NCI-H2196 treated with DMSO at 0.1 percent for 48 hours (cell line): Measurements from ENCODE around the gene TRIM60.
"Not testable (repeated sequence)": the region's sequence is repeated elsewhere in the genome, so short reads cannot be mapped to it uniquely, and the experiment has no call there.

Experiments
- DNase-seq: peaks from one replicate; lab custom pipeline; 2025; ENCODE audit not compliant: unreplicated experiment; lab: John Stamatoyannopoulos, UW

TRIM60 gene

DNA sequence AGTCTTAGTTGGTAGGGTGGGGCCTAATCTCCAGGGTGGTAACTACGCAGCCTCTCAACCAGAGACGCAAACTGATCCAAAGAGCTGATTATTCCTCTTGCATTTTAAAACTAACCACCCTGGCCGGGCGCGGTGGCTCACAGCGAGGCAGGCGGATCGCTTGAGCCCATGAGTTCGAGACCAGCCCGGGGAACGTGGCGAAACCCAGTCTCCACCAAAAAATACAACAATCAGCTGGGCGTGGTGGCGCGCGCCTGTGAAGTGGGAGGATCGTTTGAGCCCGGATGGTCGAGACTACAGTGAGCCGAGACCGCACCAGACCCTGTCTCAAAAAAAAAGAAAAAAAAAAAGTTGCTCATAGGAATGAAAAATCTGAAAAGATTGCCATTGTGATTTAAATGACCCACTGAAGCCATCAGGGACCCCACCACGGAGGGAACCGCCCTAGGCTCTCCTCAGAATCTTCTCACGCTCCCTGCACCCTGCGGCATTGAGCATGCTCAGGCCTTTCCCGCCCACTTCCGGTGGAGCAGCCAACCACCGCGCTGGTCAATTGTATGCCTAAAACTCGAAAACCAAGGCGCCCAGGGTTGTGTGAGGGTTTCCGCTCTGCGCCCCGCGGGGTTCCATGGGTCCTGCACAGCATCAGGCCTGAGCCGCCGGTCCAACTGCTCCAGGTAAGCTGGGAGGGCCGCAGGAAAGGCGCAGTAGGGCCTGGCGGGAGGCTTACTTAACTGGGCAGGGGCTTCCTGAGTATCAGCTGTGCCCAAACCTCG is at the start of gene TRIM60:
TRIM60 (plus strand) TSS at position 564 of the 776 bp plus-strand sequence. CDS start 8,074 bp downstream, outside the sequence.
- no peak for DNase-seq

DNA sequence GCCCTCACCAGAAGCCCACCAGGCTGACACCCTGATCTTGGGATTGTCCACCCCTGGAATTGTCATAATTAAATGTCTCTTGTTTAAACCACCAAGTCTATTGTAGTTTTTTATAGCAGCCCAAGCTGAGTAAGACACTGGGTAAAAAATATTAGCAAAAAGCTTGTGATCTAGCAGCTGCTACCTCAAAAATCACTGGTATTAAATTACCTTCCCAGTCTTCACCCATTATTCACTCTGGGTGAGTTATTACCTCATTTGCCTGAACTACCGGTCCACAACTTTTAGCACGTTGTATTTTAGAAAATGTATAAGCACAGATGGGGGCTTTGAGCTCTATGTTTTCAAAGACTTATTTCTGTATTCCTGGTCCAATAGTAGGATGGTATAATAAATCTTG is 42.3 kb upstream of the TRIM60 start:
- no peak for DNase-seq

DNA sequence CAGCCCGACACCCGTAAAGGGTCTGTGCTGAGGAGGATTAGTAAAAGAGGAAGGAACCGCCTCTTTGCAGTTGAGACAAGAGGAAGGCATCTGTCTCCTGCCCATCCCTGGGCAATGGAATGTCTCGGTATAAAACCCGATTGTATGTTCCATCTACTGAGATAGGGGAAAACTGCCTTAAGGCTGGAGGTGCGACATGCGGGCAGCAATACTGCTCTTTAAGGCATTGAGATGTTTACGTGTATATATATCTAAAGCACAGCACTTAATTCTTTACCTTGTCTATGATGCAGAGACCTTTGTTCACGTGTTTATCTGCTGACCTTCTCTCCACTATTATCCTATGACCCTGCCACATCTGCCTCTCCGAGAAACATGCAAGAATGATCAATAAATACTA is 41.0 kb upstream of the TRIM60 start:
- not testable (repeated sequence) for DNase-seq

DNA sequence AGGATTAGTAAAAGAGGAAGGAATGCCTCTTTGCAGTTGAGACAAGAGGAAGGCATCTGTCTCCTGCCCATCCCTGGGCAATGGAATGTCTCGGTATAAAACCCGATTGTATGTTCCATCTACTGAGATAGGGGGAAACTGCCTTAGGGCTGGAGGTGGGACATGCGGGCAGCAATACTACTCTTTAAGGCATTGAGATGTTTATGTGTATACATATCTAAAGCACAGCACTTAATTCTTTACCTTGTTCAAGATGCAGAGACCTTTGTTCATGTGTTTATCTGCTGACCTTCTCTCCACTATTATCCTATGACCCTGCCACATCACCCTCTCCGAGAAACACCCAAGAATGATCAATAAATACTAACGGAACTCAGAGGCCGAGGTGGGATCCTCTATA is 35.7 kb upstream of the TRIM60 start:
- DNase-seq, result not testable (repeated sequence)

DNA sequence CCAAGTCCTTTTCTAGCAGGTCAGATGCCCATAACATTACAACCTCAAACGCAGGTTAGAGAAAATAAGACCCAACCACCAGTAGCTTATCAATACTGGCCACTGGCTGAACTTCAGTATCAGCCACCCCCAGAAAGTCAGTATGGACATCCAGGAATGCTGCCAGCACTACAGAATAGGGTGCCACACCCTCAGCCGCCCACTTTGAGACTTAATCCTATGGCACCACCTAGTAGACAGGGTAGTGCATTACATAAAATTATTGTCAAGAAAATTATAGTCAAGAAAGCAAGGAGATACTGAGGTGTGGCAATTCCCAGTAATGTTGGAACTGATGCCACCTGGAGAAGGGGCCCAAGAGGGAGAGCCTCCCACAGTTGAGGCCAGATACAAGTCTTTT is 34.5 kb upstream of the TRIM60 start:
- DNase-seq, result no peak

DNA sequence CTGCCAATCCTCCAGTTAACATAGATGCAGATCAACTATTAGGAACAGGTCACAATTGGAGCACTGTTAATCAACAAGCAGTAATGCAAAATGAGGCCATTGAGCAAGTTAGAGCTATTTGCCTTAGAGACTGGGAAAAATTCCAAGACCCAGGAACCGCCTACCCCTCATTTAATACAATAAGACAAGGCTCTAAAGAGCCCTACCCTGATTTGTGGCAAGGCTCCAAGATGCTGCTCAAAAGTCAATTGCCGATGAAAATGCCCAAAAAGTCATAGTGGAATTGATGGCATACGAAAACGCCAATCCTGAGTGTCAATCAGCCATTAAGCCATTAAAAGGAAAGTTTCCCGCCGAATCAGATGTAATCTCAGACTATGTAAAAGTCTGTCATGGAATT is 33.9 kb upstream of the TRIM60 start:
- DNase-seq, result no peak

DNA sequence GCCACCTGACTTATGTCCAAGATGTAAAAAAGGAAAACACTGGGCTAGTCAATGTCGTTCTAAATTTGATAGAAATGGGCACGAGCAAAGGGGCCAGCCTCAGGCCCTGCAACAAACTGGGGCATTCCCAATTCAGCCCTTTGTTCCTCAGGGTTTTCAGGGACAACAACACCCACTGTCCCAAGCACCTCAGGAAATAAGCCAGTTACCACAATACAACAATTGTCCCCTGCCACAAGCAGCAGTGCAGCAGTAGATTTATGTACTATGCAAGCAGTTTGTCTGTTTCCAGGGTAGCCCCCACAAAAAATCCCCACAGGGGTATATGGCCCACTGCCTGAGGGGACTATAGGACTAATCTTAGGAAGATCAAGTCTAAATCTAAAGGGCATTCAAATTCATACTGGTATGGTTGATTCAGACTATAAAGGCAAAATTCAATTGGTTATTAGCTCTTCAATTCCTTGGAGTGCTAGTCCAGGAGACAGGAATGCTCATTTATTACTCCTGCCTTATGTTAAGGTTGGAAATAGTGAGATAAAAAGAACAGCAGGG is 33.2 kb upstream of the TRIM60 start:
- DNase-seq, result not testable (repeated sequence)

DNA sequence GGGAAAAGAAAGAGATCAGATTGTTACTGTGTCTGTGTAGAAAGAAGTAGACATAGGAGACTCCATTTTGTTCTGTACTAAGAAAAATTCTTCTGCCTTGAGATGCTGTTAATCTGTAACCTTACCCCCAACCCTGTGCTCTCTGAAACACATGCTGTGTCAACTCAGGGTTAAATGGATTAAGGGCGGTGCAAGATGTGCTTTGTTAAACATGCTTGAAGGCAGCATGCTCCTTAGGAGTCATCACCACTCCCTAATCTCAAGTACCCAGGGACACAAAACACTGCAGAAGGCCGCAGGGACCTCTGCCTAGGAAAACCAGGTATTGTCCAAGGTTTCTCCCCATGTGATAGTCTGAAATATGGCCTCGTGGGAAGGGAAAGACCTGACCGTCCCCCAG is 29.8 kb upstream of the TRIM60 start:
- DNase-seq, result not testable (repeated sequence)

DNA sequence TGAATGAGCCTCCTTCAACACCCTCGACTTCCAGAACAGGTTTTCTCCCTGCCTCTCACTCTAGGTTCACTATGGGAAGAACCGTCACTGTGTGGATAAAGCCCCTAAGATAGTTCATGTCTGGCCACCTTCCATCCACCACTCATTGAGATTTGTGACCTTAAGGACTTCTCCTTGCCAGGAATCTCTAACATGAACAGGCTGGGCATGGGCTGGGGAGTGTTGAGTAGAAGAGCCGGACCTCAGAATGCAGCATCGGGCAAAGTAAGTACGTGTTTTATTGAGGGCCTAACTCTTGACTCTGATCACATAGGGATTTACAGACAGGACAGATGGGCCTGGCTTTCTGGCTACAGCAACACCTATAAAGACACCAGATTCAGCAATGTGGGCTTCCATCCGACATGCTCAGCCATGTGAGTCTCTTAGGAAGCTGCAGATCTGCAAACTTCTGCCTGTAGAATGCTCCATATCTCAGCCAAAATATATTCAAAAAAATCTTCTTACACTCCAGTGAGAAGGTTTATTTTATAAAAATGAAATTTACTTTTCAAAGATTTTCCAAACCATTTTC is 26.4 kb upstream of the TRIM60 start:
- no peak for DNase-seq

DNA sequence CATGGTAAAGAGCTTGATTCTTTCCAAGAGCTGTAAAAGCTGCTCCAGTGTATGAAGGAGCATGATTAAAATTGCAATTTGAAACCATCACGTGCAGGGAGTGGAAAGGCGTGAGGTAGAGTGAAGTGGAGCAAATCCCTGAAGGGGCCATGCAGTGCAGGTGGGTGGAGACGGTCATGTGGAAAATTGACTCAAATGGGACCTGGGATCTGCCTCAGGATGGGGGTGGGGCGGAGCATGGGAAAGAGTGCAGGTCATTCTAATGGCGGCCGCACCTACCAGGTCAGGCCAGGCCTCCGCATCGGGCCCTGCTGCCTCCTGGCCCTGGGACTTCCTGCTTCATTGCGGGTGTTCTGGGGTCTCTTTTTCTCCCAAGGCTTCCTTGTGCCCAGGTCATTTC is 25.3 kb upstream of the TRIM60 start:
- DNase-seq, result no peak

DNA sequence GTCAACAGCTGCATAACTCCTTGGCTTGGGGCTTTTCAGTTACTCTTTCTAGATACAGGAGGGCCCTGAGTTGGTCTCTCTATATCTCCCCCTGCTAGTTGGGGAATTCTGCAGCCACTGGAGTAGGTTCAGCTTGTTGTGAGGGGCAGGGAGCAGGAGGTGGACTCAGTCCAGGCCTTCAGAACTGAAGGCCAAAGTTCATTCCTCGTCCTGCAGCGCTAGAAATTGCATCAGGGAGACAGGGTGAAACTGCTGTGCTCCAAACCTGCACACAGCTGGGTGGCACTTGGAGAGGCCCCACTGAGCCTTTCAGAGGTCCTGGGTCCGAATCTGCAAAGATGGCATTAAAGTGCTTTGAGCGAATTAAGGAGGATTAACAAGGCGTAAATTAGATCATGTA is 24.9 kb upstream of the TRIM60 start:
- no peak for DNase-seq

DNA sequence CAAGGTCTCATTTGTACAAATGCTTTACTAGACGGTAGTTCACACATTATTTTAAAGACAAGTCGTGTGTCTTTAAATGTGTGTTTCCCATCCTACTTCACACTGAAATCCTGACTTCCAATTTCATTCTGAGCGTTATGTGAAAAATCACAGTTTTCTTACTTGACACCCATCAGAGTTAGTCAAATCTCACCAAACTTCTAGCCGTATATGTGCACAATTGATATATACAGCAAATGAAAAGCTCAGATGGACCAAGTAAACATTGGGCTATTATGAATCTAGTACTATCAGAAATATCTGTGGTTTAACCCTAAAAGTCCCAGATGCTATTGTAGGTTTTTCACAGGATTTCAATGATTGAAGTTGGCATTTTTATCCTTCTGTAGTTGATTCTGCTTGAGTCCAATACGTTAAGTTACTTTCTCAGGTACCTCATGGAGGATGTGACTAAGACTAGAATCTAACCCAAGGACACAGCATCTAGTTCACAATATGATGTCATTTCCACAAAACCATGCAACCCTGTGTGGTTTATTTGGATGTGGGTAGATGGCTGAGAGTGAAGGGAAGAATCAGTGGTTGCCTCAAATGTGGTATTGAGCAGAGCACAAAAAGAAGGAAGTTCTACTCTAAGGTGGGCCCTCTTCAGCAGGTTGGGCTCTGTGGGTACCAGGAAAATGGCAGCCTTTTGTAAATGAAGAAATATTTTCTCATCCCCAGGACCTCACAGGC is 22.1 kb upstream of the TRIM60 start:
- DNase-seq, result no peak

DNA sequence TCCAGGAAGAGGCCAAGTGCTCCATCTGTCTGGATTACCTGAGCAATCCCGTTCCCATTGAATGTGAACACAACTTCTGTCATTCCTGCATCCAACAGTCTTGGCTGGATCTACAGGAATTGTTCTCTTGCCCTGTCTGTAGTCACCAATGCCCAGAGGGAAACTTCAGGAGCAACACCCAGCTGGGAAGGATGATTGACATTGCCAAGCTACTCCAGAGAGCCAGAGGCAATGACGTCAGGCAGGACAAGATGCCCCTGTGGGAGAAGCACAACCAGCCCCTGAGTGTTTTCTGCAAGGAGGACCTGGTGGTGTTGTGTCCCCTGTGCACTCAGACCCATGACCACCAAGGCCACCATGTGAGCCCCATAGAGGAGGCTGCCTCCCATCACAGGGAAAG is 21.3 kb upstream of the TRIM60 start:
- no peak for DNase-seq

DNA sequence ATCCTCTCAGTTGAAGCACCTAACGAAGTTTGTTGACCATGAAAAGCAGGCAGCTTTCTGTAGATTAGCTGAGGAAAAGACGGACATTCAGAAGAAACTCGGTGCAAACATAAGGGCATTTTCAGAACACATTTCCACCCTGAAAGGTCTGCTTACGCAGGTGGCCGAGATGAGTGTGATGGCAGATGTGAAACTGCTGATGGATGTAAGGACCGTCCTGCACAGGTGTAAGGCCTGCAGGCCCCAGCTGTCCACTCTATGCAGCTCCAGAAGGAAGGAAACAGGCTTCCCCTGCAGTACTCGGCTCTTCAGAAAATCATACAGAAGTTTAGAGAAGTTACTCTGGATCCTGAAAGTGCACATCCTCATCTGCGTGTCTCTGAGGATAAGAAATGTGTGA is 20.8 kb upstream of the TRIM60 start:
- no peak for DNase-seq

DNA sequence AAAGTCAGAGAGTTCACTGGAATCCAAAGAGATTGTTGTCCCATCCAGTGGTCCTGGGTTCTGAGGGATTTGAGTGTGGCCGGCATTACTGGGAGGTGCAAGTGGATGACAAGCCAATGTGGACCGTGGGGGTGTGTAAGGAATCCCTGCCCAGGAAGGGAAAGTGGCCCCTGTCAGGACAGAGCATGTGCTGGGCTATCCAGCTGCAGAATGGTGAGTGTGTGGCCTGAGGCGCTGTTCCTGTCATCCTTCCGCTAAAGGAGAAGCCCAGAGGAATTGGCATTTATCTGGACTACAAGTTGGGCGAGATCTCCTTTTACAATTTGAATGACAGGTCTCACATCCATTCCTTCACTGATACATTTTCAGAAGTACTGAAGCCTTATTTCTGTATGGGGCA is 20.4 kb upstream of the TRIM60 start:
- no peak for DNase-seq

DNA sequence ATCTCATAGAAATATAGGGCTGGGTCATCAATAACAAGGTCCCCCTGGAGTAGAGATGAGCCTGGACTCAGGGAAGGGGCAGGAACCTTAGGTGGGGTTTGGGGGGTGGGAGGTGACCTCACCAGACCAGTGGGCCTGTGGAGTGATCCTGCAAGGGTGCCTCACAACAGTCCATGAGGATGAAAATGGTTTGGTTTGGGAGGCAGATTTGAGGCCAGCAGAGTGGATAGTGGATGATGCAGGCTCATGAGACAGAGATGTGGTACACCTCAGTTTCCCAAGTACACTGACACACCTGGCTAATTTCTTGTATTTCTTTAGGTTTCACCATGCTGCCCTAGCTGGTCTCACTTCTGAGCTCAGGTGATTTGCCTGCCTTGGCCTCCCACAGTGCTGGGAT is 18.1 kb upstream of the TRIM60 start:
- no peak for DNase-seq

DNA sequence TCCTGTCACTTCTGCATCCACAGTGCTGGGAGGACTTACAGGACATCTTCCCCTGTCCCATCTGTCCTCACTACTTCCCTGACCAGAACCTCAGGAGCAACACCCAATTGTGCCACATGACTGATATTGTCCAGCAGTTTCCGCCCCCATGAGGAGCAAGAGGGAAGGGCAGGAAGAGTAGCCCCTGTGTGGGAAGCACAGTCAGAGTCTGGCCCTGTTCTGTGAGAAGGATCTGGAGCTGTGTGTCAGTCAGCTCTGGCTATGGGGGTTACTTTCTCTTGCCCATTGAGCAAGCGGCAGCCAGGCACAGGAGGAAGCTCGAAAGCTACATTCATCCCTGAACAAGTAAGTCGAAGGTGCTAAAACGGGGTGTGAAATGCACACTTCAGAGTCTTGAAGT is 14.8 kb upstream of the TRIM60 start:
- DNase-seq, result no peak

DNA sequence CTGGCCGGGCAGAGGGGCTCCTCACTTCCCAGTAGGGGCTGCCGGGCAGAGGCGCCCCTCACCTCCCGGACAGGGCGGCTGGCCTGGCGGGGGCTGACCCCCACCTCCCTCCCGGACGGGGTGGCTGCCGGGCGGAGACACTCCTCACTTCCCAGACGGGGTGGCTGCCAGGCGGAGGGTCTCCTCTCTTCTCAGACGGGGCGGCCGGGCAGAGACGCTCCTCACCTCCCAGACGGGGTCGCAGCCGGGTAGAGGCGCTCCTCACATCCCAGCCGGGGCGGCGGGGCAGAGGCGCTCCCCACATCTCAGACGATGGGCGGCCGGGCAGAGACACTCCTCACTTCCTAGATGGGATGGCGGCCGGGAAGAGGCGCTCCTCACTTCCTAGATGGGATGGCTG is 11.8 kb upstream of the TRIM60 start:
- DNase-seq, result not testable (repeated sequence)

DNA sequence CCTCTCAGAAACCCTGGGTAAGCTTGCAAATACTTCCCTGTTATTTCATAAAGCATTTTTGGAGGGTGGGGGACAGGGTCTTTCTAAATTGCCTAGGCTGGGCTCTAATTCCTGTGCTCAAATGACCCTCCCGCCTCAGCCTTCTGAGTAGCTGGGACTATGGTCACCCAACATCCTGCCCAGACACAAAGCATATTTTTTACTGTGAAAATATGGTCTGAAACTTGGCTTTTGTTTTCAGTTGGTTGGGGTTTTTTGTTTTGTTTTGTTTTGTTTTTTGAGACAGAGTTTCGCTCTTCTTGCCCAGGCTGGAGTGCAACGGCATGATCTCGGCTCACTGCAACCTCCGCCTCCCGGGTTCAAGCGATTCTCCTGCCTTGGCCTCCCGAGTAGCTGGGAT is 6.0 kb upstream of the TRIM60 start:
- not testable (repeated sequence) for DNase-seq

DNA sequence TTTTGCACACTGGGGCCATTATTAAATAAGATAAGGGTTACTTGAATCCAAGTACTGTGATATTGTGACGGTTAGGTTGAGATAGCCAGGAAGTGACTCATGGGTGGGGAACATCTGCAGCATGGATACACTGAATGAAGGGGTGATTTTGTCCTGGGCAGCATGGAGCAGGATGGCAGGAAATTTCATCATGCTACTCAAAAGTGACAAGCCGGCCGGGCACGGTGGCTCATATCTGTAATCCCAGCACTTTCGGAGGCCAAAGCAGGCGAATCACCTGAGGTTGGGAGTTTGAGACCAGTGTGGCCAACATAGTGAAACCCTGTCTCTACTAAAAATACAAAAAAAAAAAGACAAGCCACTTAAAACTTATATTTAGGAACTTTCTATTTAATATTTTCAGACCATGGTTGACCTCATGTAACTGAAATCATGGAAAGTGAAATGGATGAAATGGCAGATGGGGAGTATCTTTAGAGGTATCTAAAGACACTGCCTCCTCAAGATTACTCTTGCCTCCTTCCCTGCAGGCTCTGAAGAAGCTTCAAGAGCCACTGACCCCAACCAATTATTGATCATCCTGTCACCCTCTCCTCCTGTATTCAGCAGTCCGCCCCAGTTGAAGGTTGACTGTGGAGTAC is 3.9 kb upstream of the TRIM60 start:
- DNase-seq, result no peak

DNA sequence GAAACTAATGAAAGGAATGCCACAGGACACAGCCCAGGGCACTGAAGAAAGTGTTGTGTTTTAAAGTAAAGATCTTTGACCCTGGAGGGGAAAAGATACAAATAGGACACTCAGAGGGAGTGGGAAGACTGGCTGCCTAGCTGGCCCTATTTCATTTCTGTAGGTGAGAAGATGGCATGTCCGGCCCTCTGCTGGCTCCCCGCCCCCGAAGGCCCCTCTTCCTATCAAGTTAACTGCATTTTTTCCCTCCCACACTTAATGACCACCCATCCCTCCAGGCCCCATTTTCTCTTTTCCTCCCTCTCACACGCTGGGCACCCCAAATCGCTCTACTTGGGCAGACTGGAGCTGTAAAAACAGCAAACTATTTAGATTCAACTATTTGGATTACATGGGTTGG is 16.4 kb downstream of the TRIM60 start:
- no peak for DNase-seq
